ENCODE measurements around the gene NOLC1. TPM values are rescaled to one million over a fixed set of nuclear protein-coding genes. Genes with fewer than 3 reads are reported as not detected.

Gene NOLC1
- total and polyA plus RNA-seq, 3 donors from 2014 or later: 46.6 to 63.8 (median 53.7) TPM

DNA sequence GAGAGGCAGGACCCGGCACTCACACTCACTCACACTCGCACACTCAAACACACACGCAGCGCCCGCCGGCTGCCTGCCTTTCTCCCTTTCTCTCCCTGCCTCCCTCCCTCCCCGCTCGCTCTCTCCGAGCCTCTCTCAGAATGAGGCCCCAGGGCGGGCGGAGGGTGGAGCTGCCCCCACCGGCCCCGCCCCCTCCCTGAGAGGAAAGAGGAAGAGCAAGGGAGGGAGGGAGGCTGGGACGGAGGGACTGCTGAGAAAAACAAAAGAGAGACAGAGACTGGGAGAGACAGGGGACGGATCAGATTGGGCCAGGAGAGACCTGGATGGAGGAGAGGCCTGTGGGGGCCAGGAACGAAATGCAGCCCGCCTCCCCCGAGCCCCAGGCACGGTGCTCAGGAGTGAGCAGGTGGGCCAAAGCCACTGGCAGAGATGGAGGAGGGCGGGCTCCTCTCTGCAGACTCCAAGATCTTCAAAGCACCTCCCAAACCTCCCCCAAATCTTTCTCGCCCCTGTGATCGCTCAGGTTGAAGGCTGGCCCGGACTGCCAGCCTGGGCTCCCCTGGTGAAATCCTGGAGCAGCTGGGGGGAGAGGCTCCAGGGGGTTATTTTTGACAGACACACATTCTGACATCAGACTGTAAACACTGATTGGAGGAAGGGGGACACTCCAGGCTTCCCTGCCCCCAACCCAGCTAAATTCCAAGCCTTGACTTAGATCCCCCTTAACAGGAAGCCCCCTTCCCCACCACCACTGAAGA is 37.1 kb upstream of the NOLC1 start:
- Histone ChIP-seq H3K4me1 (peaks cover 56% of the 10 kb centered on the region), H3K27me3 (no peaks in the 10 kb centered on the region), H3K36me3 (ENCODE audit: low read depth, missing control alignments) (no peaks in the 10 kb centered on the region), H3K27ac (peak overlapping the region; percentile 80 to 84), H3K4me3 (peak overlapping the region; percentile 70 to 85), H3K9me3 (no peaks in the 10 kb centered on the region)
- intact Hi-C loops (cut with DNase I; ENCODE audit: low total_unique reads): no loop called here
- TF ChIP-seq, protein P1, sequence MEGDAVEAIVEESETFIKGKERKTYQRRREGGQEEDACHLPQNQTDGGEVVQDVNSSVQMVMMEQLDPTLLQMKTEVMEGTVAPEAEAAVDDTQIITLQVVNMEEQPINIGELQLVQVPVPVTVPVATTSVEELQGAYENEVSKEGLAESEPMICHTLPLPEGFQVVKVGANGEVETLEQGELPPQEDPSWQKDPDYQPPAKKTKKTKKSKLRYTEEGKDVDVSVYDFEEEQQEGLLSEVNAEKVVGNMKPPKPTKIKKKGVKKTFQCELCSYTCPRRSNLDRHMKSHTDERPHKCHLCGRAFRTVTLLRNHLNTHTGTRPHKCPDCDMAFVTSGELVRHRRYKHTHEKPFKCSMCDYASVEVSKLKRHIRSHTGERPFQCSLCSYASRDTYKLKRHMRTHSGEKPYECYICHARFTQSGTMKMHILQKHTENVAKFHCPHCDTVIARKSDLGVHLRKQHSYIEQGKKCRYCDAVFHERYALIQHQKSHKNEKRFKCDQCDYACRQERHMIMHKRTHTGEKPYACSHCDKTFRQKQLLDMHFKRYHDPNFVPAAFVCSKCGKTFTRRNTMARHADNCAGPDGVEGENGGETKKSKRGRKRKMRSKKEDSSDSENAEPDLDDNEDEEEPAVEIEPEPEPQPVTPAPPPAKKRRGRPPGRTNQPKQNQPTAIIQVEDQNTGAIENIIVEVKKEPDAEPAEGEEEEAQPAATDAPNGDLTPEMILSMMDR (IDR thresholded peaks at IDR 0.05): no peak
- TF ChIP-seq POLR2A (IDR thresholded peaks at IDR 0.05): no peak
- 0% methylated on average over 22 to 23 of the region's 23 CpGs for WGBS, 2 donors
- peak; percentile 95 for DNase-seq

DNA sequence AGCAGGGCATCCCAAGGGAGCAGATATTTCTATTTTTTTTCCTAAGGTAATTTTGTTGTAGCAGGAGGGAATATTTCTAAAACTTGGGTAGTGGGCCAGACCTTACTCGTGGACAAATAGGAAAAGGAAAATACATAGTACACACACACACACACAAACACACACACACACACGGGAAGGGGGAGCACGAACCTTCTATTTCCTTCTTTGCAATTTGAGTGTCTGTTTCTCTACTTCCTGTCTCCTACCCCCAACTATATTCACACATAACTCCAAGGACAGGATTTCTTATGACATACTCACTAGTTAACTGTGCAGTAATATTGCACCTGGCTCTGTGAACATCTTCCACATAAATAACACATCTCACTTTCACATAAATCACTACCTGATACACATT is 36.4 kb upstream of the NOLC1 start:
- Histone ChIP-seq H3K9me3 (no peaks in the 10 kb centered on the region), H3K4me3 (no peak overlapping the region), H3K27me3 (no peaks in the 10 kb centered on the region), H3K36me3 (ENCODE audit: low read depth, missing control alignments) (no peaks in the 10 kb centered on the region), H3K27ac (peak overlapping the region; percentile 80 to 84), H3K4me1 (peaks cover 56% of the 10 kb centered on the region)
- DNase-seq: no peak
- 13 to 20% methylated on average over 3 of the region's 3 CpGs for WGBS, 2 donors
- intact Hi-C loops (cut with DNase I; ENCODE audit: low total_unique reads): no loop called here
- no peak for TF ChIP-seq POLR2A (IDR thresholded peaks at IDR 0.05)
- TF ChIP-seq, protein P1 (IDR thresholded peaks at IDR 0.05): no peak

DNA sequence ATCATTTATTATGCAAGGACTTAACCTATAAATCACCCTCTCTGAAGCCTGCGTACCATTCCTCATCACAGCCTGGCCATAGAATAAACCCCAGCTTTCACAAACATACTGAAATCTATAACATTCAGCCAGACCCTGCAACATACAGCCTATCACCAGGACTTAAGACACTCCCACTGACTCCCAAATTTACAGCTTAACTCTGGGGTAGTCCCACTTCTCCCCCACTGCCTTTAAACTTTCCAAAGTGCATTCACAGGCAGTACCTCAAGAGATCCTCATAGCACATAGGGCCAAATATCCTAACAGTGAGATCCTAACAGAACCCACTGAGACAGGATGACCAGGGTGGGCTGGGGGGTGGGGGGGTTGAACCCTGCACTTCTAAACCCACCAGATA is 35.5 kb upstream of the NOLC1 start:
- Histone ChIP-seq H3K4me3 (no peak overlapping the region), H3K27ac (peak overlapping the region; percentile 88 to 97), H3K36me3 (ENCODE audit: low read depth, missing control alignments) (no peaks in the 10 kb centered on the region), H3K27me3 (no peaks in the 10 kb centered on the region), H3K4me1 (peaks cover 62% of the 10 kb centered on the region), H3K9me3 (no peaks in the 10 kb centered on the region)
- no peak for DNase-seq
- TF ChIP-seq, protein P1 (IDR thresholded peaks at IDR 0.05): no peak
- no peak for TF ChIP-seq POLR2A (IDR thresholded peaks at IDR 0.05)
- WGBS, 2 donors: 88 to 100% methylated on average over 1 of the region's 1 CpG
- intact Hi-C loops (cut with DNase I; ENCODE audit: low total_unique reads): no loop called here

DNA sequence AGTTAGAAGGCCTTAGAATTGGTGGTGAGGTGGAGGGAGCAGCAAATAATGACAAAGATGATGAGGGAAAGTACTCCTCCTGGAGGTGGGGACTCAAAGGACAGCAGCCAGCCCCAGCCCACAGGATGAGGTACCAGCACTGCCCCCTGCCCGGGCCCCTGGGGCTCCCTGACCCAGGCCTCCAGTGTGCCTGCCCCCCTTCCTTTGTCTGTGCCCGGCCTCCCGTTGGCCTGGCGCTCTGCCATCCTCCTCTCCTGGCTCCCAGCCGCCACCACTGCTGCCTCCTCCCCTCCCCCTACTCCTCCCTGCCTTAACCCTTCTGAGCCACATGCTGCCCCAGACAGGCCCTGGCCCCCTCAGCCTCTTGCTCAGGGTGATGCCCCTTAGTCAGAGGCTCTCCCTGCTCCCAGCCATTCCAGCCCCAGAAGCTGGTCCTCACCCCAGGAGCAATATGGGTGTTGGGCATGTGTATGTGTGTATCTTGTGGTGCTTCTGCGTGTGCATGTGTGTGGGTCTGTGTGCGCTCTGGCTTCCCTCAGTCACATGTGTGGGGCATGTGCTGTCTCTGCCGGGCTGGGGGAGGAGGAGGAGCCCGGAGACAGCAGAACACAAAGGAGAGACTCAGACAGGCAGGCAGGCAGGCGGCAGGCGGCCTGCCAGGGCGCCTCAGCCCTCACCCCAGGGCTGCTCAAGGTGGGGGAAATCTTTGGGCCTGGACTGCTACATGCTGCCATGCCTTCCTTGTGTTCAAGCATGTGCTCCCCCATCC is 34.6 kb upstream of the NOLC1 start:
- intact Hi-C loops (cut with DNase I; ENCODE audit: low total_unique reads): no loop called here
- Histone ChIP-seq H3K4me3 (no peak overlapping the region), H3K9me3 (no peaks in the 10 kb centered on the region), H3K4me1 (peaks cover 67% of the 10 kb centered on the region), H3K27me3 (no peaks in the 10 kb centered on the region), H3K36me3 (ENCODE audit: low read depth, missing control alignments) (no peaks in the 10 kb centered on the region), H3K27ac (peak overlapping the region; percentile 88 to 97)
- peak; percentile 89 for DNase-seq
- no peak for TF ChIP-seq POLR2A (IDR thresholded peaks at IDR 0.05)
- TF ChIP-seq, protein P1 (IDR thresholded peaks at IDR 0.05): peak in 1 of 3 experiments; percentile 5
- 15 to 16% methylated on average over 6 to 12 of the region's 12 CpGs for WGBS, 2 donors
